ENCODE results near the gene MSH6.
"Not testable (repeated sequence)": the region's sequence is repeated elsewhere in the genome, so short reads cannot be mapped to it uniquely, and the experiment has no call there.

The MSH6 gene

GRCh38 chr2:47842846-47843245, 59.9 kb downstream of the MSH6 start:
- DNase-seq (ENCODE audit: low spot score) = no peak

- DNase-seq (ENCODE audit: low spot score) = no peak
These were observed 60.5 kb downstream of the MSH6 start for GRCh38 chr2:47843407-47843806.

- DNase-seq (ENCODE audit: low spot score) = no peak
These were observed 61.2 kb downstream of the MSH6 start for GRCh38 chr2:47844162-47844561.

GRCh38 chr2:47849368-47849767, 66.4 kb downstream of the MSH6 start:
- DNase-seq (ENCODE audit: low spot score) = no peak

GRCh38 chr2:47850198-47850597, 67.3 kb downstream of the MSH6 start:
- no peak for DNase-seq (ENCODE audit: low spot score)

GRCh38 chr2:47853067-47853777, 70.3 kb downstream of the MSH6 start:
- not testable (repeated sequence) for DNase-seq (ENCODE audit: low spot score)
